Effector memory CD8-positive, alpha-beta T cell (primary cell): Measurements from ENCODE around the gene RNASE7.
A peak's percentile ranks its signal among the peaks of the same experiment; 100 is the strongest.
"Not testable (repeated sequence)": the region's sequence is repeated elsewhere in the genome, so short reads cannot be mapped to it uniquely, and the experiment has no call there.

Experiments used
- ATAC-seq: fragments of 150-1000 bp; cut with Tn5 transposase; replicated peaks from 2 replicates; pipeline ENCODE4 v1.10.0; 2021; ENCODE audit warnings: mild to moderate bottlenecking, moderate library complexity
- DNase-seq, 3 experiments: peaks; one replicate each; pipeline ENCODE4 v3.0.0; 2021
- H3K27ac Mint-ChIP-seq, 2 donors: one replicate each; pipeline ENCODE4 v1.8.0; 2022; ENCODE audit warnings: mild to moderate bottlenecking in 2 of 2, mixed read lengths in 2 of 2, moderate library complexity in 2 of 2
- H3K27me3 Mint-ChIP-seq, 2 donors: one replicate each; pipeline ENCODE4 v1.8.0; 2022; ENCODE audit warnings: mixed read lengths in 2 of 2
- H3K36me3 Mint-ChIP-seq: one replicate; pipeline ENCODE4 v1.8.0; 2022; ENCODE audit warnings: mild to moderate bottlenecking, moderate library complexity, mixed read lengths; ENCODE audit not compliant: insufficient read depth
- H3K4me1 Mint-ChIP-seq, 2 donors: one replicate each; pipeline ENCODE4 v1.8.0; 2022; ENCODE audit warnings: low read depth in 2 of 2, mixed read lengths in 2 of 2
- H3K4me3 Mint-ChIP-seq, 2 donors: one replicate each; pipeline ENCODE4 v1.8.0; 2022; ENCODE audit warnings: mild to moderate bottlenecking in 2 of 2, mixed read lengths in 2 of 2, moderate library complexity in 2 of 2
- H3K9me3 Mint-ChIP-seq, 2 donors: one replicate each; pipeline ENCODE4 v1.8.0; 2022; ENCODE audit warnings: mixed read lengths in 2 of 2
- total RNA-seq, 9 experiments: gene quantifications; one replicate each; lab custom pipeline; 2026; lab: John Stamatoyannopoulos, UW

RNASE7 gene, protein sequence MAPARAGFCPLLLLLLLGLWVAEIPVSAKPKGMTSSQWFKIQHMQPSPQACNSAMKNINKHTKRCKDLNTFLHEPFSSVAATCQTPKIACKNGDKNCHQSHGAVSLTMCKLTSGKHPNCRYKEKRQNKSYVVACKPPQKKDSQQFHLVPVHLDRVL
- total RNA-seq: 0 reads per million in 9 experiments

- H3K4me3 Mint-ChIP-seq: no peak within 1 kb of the TSS
- ATAC-seq (no peak), DNase-seq (no peak)
- no peaks in the 10 kb centered on the region for H3K9me3 Mint-ChIP-seq
- peaks cover 0 to 8% of the 10 kb centered on the region in 2 donors for H3K4me1 Mint-ChIP-seq
- H3K27ac Mint-ChIP-seq: no peak within 1 kb of the TSS
- H3K27me3 Mint-ChIP-seq: peaks cover 24 to 39% of the 10 kb centered on the region in 2 donors
- H3K36me3 Mint-ChIP-seq: no peaks in the 10 kb centered on the region
Measured at GRCh38 chr14:21041676-21042433, at the start of gene RNASE7. RNASE7 (plus strand) TSS chr14:21042362; CDS start chr14:21042993, 631 bp downstream.

- H3K4me1 Mint-ChIP-seq: peaks cover 8 to 10% of the 10 kb centered on the region in 2 donors
- H3K36me3 Mint-ChIP-seq: peaks cover 64% of the 10 kb centered on the region
- DNase-seq (no peak), ATAC-seq (no peak)
- H3K4me3 Mint-ChIP-seq: no peak overlapping the region
- no peaks in the 10 kb centered on the region for H3K27me3 Mint-ChIP-seq
- no peak overlapping the region for H3K27ac Mint-ChIP-seq
- H3K9me3 Mint-ChIP-seq: no peaks in the 10 kb centered on the region
Measured at GRCh38 chr14:20996521-20996920, 45.6 kb upstream of the RNASE7 start.

DNA sequence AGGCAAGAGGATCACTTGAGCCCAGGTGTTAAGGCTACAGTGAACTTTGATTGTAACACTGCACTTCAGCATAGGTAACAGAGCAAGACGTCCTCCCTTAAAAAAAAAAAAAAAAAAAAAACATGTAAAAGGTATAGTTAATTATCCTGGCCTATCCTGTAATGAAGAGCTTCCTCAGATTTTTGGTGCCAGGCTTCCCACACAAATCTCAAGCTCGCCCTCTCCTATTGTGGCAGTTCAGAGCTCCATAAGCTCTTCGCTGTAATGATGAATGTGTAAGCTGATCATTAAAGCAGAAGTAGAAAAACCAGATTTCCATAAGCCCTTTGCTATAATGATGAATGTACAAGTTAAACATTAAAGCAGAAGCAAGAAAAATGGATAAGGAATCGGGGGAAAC, 45.0 kb upstream of the RNASE7 start:
- Mint-ChIP-seq H3K4me1 (peaks cover 4 to 5% of the 10 kb centered on the region in 2 donors), H3K9me3 (no peaks in the 10 kb centered on the region), H3K36me3 (peaks cover 58% of the 10 kb centered on the region), H3K27ac (no peak overlapping the region), H3K4me3 (no peak overlapping the region), H3K27me3 (no peaks in the 10 kb centered on the region)
- DNase-seq: no peak
- ATAC-seq: no peak

DNA sequence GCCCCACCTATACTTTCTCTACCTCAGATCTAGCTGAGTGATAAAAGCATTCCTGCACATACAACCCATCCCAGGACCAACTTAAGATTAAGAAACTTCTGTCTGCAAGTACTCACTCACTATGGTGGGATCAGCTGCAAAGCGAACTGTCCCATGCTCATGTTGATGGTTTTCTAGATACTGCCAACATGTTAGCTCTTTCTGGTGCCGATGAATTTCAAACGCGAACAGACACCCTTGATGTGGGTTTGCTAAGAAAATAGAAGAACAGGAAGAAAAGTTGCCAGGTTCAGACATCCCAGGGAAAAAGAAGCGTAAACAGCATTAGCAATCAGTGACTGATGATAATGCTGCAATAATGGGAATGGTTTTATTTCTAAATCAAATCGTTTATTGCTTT, 44.6 kb upstream of the RNASE7 start:
- Mint-ChIP-seq H3K9me3 (no peaks in the 10 kb centered on the region), H3K4me1 (peaks cover 4 to 5% of the 10 kb centered on the region in 2 donors), H3K36me3 (peaks cover 53% of the 10 kb centered on the region), H3K27me3 (no peaks in the 10 kb centered on the region), H3K4me3 (no peak overlapping the region), H3K27ac (no peak overlapping the region)
- DNase-seq (no peak), ATAC-seq (no peak)

- peaks cover 4 to 5% of the 10 kb centered on the region in 2 donors for H3K4me1 Mint-ChIP-seq
- no peak overlapping the region for H3K4me3 Mint-ChIP-seq
- DNase-seq (no peak), ATAC-seq (no peak)
- H3K27ac Mint-ChIP-seq: peak overlapping the region in 1 of 2 donors; percentile 22
- H3K36me3 Mint-ChIP-seq: peaks cover 47% of the 10 kb centered on the region
- H3K27me3 Mint-ChIP-seq: no peaks in the 10 kb centered on the region
- H3K9me3 Mint-ChIP-seq: no peaks in the 10 kb centered on the region
Measured at GRCh38 chr14:20998139-20998538, 44.0 kb upstream of the RNASE7 start.

DNA sequence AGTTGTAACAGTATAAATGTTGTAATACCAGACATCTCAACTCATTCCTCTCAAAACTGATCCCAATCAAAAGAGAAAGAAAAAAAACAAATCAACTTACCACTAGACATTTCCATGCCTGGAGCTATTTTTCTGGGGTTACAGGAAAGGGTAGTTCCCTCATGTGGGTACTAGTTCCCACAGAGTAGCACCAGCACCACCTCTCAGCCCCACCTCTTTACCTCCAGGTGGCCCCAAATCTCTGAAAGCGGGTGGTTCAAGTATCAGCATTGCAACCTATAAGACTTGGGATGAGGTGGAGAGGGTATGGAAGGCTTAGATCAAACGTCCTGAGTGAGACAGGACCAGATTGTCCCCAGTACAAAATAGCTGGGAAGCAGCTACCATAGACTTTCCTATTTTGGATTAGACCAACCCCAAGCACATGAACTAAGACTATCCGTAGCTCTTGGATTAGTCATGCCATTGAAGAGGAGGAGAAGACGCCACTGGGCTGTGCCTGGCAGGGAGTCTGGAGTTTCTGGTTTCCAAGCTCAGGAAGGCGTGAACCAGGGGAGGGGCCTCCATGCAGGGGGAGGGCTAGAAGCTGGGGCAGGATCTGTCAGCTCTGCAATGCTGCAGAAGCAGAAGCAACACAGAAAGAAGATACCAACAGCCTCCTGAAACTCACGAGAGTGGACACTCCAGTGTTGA, 43.3 kb upstream of the RNASE7 start, which contains the start of gene SLC39A2:
Gene SLC39A2 (plus strand): TSS at position 620 of the 693 bp plus-strand sequence. CDS start 154 bp downstream, outside the sequence.
- no peak for DNase-seq
- Mint-ChIP-seq H3K4me1 (peaks cover 2 to 5% of the 10 kb centered on the region in 2 donors), H3K27ac (peak within 1 kb of the TSS in 1 of 2 donors; percentile 22), H3K9me3 (no peaks in the 10 kb centered on the region), H3K4me3 (no peak within 1 kb of the TSS), H3K27me3 (no peaks in the 10 kb centered on the region), H3K36me3 (peaks cover 41% of the 10 kb centered on the region)
- no peak for ATAC-seq

DNA sequence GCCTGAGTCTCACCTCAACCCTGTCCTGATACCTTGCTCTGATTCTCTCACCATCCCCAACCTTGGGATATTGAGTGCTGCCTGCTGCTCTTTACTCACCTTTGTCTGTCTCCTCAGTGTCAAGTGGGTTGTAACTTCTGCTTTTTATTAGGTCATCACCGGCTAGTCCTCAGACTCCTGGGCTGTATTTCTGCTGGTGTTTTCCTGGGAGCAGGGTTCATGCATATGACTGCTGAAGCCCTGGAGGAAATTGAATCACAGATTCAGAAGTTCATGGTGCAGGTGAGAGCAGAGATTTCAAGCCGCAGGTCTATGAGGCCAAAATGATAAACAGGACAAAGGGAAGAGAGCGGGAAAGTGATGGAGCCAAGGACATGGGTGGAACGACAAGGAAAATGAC, 42.6 kb upstream of the RNASE7 start:
- H3K4me3 Mint-ChIP-seq: no peak overlapping the region
- H3K27ac Mint-ChIP-seq: peak overlapping the region in 1 of 2 donors; percentile 3
- peaks cover 0 to 5% of the 10 kb centered on the region in 2 donors for H3K4me1 Mint-ChIP-seq
- no peak for ATAC-seq
- no peaks in the 10 kb centered on the region for H3K9me3 Mint-ChIP-seq
- no peak for DNase-seq
- H3K36me3 Mint-ChIP-seq: peaks cover 33% of the 10 kb centered on the region
- H3K27me3 Mint-ChIP-seq: no peaks in the 10 kb centered on the region

- Mint-ChIP-seq H3K9me3 (no peaks in the 10 kb centered on the region), H3K4me1 (peaks cover 0 to 1% of the 10 kb centered on the region in 2 donors), H3K27ac (peak overlapping the region in 1 of 2 donors; percentile 12), H3K4me3 (no peak overlapping the region), H3K36me3 (peaks cover 17% of the 10 kb centered on the region), H3K27me3 (no peaks in the 10 kb centered on the region)
- DNase-seq (no peak), ATAC-seq (no peak)
Measured at GRCh38 chr14:21001218-21001617, 40.9 kb upstream of the RNASE7 start.

DNA sequence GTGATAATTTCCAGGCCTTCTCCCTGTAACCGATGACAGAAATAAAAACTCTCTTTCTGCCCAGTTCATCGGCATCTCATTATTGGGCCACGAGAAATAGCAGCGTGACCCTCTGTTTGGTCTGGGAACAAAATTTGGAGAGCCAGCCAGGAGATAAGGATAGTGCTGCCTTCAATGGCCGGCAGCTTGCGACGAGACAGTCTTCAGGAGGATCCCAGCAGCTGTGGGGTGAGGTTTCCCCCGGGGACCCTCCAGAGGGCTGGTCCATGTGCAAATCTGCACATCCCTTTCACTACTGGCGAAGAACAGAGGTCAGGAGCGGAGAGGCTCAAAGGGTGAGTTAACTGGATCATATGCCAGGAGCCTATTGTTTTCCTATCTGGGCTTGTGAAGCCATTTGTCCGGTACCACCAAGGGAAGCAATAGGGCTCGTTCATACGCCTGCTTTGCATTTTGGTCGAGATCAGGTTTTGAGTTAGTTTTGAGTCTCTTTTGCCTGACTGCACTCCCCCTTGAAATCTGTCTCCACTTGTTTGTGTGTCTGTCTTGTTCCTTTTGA, 38.3 kb upstream of the RNASE7 start:
- Mint-ChIP-seq H3K36me3 (no peaks in the 10 kb centered on the region), H3K9me3 (no peaks in the 10 kb centered on the region), H3K4me3 (no peak overlapping the region), H3K27me3 (no peaks in the 10 kb centered on the region), H3K4me1 (no peaks in the 10 kb centered on the region), H3K27ac (no peak overlapping the region)
- ATAC-seq (no peak), DNase-seq (no peak)

DNA sequence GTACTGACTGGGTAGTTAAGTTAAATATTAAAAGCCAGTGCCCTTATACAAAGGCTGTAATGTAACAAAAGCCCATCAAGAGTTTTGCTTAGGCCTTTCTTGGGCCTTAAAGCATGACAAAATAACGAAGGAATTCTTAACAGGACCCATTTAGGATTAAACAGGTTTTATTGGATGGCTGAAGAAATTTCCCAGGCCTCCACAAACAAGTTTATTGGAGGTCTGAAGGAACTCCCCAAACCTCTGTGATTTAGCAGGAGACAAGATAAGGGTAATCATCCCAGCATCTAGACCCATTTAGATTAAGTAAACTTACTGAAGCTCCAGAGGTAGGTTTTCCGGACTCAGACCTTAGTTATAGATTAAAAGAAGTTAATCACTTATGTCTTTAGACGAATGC, 32.4 kb upstream of the RNASE7 start:
- not testable (repeated sequence) for H3K9me3 Mint-ChIP-seq, H3K36me3 Mint-ChIP-seq, ATAC-seq, H3K4me3 Mint-ChIP-seq, H3K27ac Mint-ChIP-seq, DNase-seq, H3K4me1 Mint-ChIP-seq
- H3K27me3 Mint-ChIP-seq: peaks cover 27 to 31% of the 10 kb centered on the region in 2 donors

DNA sequence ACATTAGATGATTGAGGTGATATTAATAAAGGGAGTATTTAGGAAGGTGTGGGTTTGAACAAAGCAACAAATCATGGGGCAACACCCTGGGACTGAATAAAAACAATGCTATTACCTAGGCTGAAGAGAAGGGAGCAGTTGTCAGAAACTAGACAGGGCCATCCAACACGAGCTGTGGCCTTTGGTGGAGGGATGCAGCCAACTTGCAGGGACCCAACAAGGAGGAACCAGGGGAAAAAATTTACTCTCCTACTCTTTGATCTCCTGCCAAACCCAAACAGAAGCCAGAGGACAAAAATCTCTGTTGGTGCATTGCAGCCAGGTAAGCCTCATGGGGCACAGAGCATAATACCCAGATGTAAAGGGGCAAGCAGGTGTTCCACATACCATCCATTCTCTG, 31.0 kb upstream of the RNASE7 start:
- Mint-ChIP-seq H3K4me3 (no peak overlapping the region), H3K27me3 (peaks cover 27 to 31% of the 10 kb centered on the region in 2 donors), H3K4me1 (no peaks in the 10 kb centered on the region), H3K27ac (no peak overlapping the region), H3K9me3 (no peaks in the 10 kb centered on the region), H3K36me3 (no peaks in the 10 kb centered on the region)
- ATAC-seq: no peak
- no peak for DNase-seq

DNA sequence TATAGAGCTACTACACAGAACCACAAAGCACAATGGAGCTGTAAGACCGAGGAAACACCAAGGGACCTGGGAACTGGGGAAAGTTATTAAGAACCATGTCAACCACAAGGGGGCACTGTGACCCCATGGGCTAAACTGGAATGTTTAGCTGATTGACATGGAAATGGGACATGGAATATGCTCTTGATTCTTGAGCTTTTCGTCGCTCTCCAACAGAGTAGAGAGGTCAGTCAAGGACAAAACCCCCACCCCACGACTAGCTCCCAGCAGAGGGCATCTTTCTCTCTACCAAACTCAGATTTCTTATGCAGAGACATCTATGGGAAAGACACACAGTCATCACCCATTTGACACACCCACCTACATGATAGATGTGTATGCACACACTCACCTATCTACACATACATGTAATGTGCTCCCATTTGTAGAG, 27.4 kb upstream of the RNASE7 start:
- peaks cover 27 to 31% of the 10 kb centered on the region in 2 donors for H3K27me3 Mint-ChIP-seq
- H3K4me1 Mint-ChIP-seq: no peaks in the 10 kb centered on the region
- H3K36me3 Mint-ChIP-seq: no peaks in the 10 kb centered on the region
- H3K27ac Mint-ChIP-seq: no peak overlapping the region
- no peaks in the 10 kb centered on the region for H3K9me3 Mint-ChIP-seq
- ATAC-seq (peak; percentile 82), DNase-seq (peak; percentile 78 to 84 (median 82))
- H3K4me3 Mint-ChIP-seq: no peak overlapping the region

- ATAC-seq: no peak
- Mint-ChIP-seq H3K9me3 (no peaks in the 10 kb centered on the region), H3K36me3 (no peaks in the 10 kb centered on the region), H3K4me3 (no peak overlapping the region), H3K4me1 (no peaks in the 10 kb centered on the region), H3K27me3 (peaks cover 27 to 31% of the 10 kb centered on the region in 2 donors), H3K27ac (no peak overlapping the region)
- DNase-seq: no peak
Measured at GRCh38 chr14:21015312-21015711, 26.9 kb upstream of the RNASE7 start.
